A673 (cell line): ENCODE measurements around the gene HID1. TPM values are rescaled to one million over a fixed set of nuclear protein-coding genes. Genes with fewer than 3 reads are reported as not detected.

Experiments
- BruUV-seq: library from RNA; stranded (reverse); fragments of 400-500 nt; replicated peaks from 2 replicates; lab custom pipeline; 2021; lab: Mats Ljungman, UMichigan
- CTCF ChIA-PET: fragments of 300-600 bp; sonication (Branson Sonifier 250); formaldehyde crosslinking; loops from one replicate; lab custom pipeline; 2022; ENCODE audit warnings: antibody characterized with exemption; lab: Charles Lee
- POLR2A ChIA-PET: fragments of 300-600 bp; sonication (Branson Sonifier 250); formaldehyde crosslinking; loops from one replicate; lab custom pipeline; 2022; ENCODE audit warnings: antibody characterized with exemption; ENCODE audit not compliant: low non-redundant PET; lab: Charles Lee
- DNase-seq: peaks from one replicate; pipeline ENCODE4 v3.0.0-alpha.2; 2015; ENCODE audit warnings: low spot score
- H3K27ac ChIP-seq: fragments of 200-600 bp; sonication (generic); 2 replicates; pipeline ENCODE4 v1.5.1; 2016; ENCODE audit warnings: mixed run types, low read depth, mild to moderate bottlenecking, mixed read lengths, antibody characterized with exemption, low read length; ENCODE audit not compliant: poor library complexity, severe bottlenecking
- H3K27me3 ChIP-seq: fragments of 200-600 bp; sonication (generic); replicated peaks from 2 replicates; pipeline ENCODE4 v1.6.1; 2017; ENCODE audit warnings: mixed run types, low read depth, mild to moderate bottlenecking, mixed read lengths, antibody characterized with exemption, low read length; ENCODE audit not compliant: insufficient read depth, poor library complexity
- H3K36me3 ChIP-seq: fragments of 200-600 bp; sonication (generic); 2 replicates; pipeline ENCODE4 v1.6.1; 2016; ENCODE audit warnings: mixed run types, mild to moderate bottlenecking, mixed read lengths, antibody characterized with exemption, low read length; ENCODE audit not compliant: insufficient read depth, poor library complexity, severe bottlenecking
- H3K4me1 ChIP-seq: fragments of 200-600 bp; sonication (generic); 2 replicates; pipeline ENCODE4 v1.6.1; 2017; ENCODE audit warnings: mixed run types, mild to moderate bottlenecking, mixed read lengths, antibody characterized with exemption, low read length; ENCODE audit not compliant: insufficient read depth, poor library complexity, severe bottlenecking
- H3K4me3 ChIP-seq: fragments of 200-600 bp; sonication (generic); 2 replicates; pipeline ENCODE4 v1.5.1; 2016; ENCODE audit warnings: low read depth, mixed run types, mild to moderate bottlenecking, mixed read lengths, low read length; ENCODE audit not compliant: poor library complexity, severe bottlenecking
- H3K9me3 ChIP-seq: fragments of 200-600 bp; sonication (generic); 2 replicates; pipeline ENCODE4 v1.6.1; 2016; ENCODE audit warnings: mixed run types, low read depth, mild to moderate bottlenecking, mixed read lengths, antibody characterized with exemption, low read length; ENCODE audit not compliant: poor library complexity, severe bottlenecking
- EZH2 ChIP-seq: fragments of 200-600 bp; sonication (generic); IDR thresholded peaks from 2 replicates; pipeline ENCODE4 v1.6.1; 2017; ENCODE audit warnings: borderline replicate concordance, low read depth, mild to moderate bottlenecking, mixed read lengths, antibody characterized with exemption, low read length; ENCODE audit not compliant: poor library complexity, severe bottlenecking
- intact Hi-C: fragments of 100-400 bp; cut with micrococcal nuclease; formaldehyde crosslinking; loops from one replicate; pipeline ENCODE4 v1.10.0; 2022; ENCODE audit not compliant: unreplicated experiment
- total RNA-seq: library from RNA; stranded (reverse); gene quantifications from 2 replicates; pipeline ENCODE4 v1.2.3, GENCODE V29; 2021
- TF ChIP-seq, protein P1 (sequence below): fragments of 300-800, 200-600 bp; sonication (generic); conservative IDR thresholded peaks from 2 replicates; pipeline ENCODE4 v1.5.1; 2017; ENCODE audit warnings: low read depth, mild to moderate bottlenecking, antibody characterized with exemption, low read length, moderate library complexity, mixed read lengths

Gene HID1
- total RNA-seq, 1 experiment from 2014 or later: 1.2 TPM

DNA sequence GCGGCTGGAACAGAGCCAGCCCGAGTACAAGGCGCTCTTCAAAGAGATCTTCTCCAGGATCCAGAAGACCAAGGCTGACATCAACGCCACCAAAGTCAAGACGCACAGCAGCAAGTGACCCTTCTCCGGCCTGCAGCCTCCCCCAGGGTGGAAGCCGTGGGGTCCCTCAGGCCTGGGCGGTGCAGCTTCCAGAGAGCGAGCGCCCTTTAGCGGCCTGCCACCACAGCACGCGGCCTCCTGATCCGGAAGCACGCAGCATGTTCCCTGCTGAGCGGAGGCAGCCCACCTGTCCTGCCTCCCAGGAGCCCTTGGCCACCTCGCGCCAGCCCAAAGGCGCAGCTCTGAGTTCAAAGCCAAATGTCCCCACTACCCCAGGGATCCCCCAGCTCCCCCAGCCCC, 31.4 kb upstream of the HID1 start:
- intact Hi-C loops: no loop called here
- H3K9me3 ChIP-seq: no peaks in the 10 kb centered on the region
- H3K4me1 ChIP-seq: no peaks in the 10 kb centered on the region
- H3K4me3 ChIP-seq: no peak overlapping the region
- POLR2A ChIA-PET: no interaction called here
- DNase-seq: no peak
- no peak overlapping the region for H3K27ac ChIP-seq
- no peaks in the 10 kb centered on the region for H3K27me3 ChIP-seq
- BruUV-seq: no TSS peak
- CTCF ChIA-PET: no interaction called here
- H3K36me3 ChIP-seq: no peaks in the 10 kb centered on the region
- TF ChIP-seq, protein P1, sequence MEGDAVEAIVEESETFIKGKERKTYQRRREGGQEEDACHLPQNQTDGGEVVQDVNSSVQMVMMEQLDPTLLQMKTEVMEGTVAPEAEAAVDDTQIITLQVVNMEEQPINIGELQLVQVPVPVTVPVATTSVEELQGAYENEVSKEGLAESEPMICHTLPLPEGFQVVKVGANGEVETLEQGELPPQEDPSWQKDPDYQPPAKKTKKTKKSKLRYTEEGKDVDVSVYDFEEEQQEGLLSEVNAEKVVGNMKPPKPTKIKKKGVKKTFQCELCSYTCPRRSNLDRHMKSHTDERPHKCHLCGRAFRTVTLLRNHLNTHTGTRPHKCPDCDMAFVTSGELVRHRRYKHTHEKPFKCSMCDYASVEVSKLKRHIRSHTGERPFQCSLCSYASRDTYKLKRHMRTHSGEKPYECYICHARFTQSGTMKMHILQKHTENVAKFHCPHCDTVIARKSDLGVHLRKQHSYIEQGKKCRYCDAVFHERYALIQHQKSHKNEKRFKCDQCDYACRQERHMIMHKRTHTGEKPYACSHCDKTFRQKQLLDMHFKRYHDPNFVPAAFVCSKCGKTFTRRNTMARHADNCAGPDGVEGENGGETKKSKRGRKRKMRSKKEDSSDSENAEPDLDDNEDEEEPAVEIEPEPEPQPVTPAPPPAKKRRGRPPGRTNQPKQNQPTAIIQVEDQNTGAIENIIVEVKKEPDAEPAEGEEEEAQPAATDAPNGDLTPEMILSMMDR: no peak
- TF ChIP-seq EZH2: no peak

DNA sequence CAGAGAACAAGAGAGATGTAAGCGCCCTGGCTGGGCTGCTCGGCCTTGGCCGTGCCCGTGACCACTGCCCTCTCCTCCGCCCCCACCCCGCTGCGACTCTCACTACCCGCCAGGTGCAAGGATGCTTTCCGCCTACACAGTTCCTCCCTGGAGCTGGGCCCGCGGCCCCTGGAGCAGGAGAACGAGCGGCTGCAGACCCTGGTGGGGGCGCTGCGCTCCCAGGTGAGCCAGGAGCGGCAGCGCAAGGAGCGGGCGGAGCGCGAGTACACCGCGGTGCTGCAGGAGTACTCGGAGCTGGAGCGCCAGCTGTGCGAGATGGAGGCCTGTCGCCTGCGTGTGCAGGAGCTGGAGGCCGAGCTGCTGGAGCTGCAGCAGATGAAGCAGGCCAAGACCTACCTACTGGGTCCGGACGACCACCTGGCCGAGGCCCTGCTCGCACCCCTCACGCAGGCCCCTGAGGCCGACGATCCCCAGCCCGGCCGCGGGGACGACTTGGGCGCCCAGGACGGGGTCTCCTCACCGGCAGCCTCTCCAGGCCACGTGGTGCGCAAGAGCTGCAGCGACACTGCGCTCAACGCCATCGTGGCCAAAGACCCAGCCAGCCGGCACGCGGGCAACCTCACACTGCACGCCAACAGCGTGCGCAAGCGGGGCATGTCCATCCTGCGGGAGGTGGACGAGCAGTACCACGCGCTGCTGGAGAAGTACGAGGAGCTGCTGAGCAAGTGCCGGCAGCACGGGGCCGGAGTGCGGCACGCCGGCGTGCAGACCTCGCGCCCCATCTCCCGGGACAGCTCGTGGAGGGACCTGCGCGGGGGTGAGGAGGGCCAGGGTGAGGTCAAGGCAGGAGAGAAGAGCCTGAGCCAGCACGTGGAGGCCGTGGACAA, 30.8 kb upstream of the HID1 start:
- POLR2A ChIA-PET: no interaction called here
- no peak overlapping the region for H3K4me3 ChIP-seq
- BruUV-seq: no TSS peak
- H3K36me3 ChIP-seq: no peaks in the 10 kb centered on the region
- no peaks in the 10 kb centered on the region for H3K27me3 ChIP-seq
- H3K27ac ChIP-seq: no peak overlapping the region
- intact Hi-C loops: no loop called here
- TF ChIP-seq EZH2: no peak
- TF ChIP-seq, protein P1: no peak
- H3K4me1 ChIP-seq: no peaks in the 10 kb centered on the region
- H3K9me3 ChIP-seq: no peaks in the 10 kb centered on the region
- DNase-seq: no peak
- CTCF ChIA-PET: no interaction called here

DNA sequence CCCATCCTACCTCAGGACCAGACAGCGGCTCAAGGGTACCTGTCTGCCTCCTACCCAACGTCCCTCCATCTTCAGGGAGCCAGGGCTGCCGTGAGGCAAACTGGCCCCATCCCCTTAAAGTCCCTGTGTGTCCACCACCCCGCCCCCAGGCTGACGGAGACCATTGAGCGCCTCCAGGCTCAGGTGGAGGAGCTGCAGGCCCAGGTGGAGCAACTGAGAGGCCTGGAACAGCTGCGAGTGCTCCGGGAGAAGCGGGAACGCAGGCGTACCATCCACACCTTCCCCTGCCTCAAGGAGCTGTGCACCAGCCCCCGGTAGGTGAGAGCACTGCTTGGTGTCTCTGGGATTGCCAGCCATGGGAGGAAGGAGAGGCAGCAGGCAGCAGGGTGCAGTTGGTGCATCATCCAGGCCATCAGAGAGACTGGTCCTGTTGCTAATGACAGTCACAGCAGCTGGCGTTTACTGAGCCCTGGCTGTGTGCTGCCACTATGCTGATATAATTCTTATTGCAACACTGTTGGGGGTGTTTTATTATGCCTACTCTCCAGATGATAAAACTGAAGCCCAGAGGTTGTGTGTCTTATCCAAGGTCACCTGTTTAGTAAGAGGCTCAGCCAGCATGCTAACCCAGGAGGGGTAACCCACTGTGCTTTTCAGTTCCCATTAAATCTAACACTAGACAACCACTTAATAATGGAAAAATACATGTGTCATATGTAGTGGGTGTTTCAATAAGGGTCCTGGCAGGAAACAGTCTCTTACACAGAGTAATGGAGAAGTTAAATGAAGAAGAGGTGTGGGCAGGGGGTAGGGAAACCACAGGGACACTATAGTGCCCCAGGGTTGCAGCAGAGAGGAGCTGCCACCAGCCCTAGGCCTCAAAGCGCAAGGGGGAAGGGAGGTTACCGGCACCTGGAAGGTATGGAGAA, 29.6 kb upstream of the HID1 start:
- no peak for TF ChIP-seq EZH2
- TF ChIP-seq, protein P1: no peak
- ChIA-PET CTCF (no interaction called here), POLR2A (no interaction called here)
- BruUV-seq: no TSS peak
- H3K36me3 ChIP-seq: no peaks in the 10 kb centered on the region
- no peaks in the 10 kb centered on the region for H3K27me3 ChIP-seq
- intact Hi-C loops: no loop called here
- H3K4me1 ChIP-seq: no peaks in the 10 kb centered on the region
- DNase-seq: no peak
- H3K4me3 ChIP-seq: no peak overlapping the region
- H3K27ac ChIP-seq: no peak overlapping the region
- no peaks in the 10 kb centered on the region for H3K9me3 ChIP-seq
